SU-DHL-6 (cell line): ENCODE data around the gene AUH.

ENCODE experiments used
- EZH2phosphoT487 ChIP-seq: fragments of 200-600 bp; sonication (generic), shearing (Covaris generic); conservative IDR thresholded peaks from 2 replicates; pipeline ENCODE4 v1.6.1; 2018; ENCODE audit warnings: mild to moderate bottlenecking, antibody characterized with exemption, low read length, moderate library complexity, mixed read lengths
- TF ChIP-seq, protein P1 (sequence below): fragments of 200-600 bp; sonication (generic); IDR thresholded peaks from one replicate; pipeline ENCODE4 v1.5.1; 2017; ENCODE audit warnings: antibody characterized with exemption, mild to moderate bottlenecking, low read length, moderate library complexity; ENCODE audit not compliant: insufficient read depth, poor library complexity, severe bottlenecking

DNA sequence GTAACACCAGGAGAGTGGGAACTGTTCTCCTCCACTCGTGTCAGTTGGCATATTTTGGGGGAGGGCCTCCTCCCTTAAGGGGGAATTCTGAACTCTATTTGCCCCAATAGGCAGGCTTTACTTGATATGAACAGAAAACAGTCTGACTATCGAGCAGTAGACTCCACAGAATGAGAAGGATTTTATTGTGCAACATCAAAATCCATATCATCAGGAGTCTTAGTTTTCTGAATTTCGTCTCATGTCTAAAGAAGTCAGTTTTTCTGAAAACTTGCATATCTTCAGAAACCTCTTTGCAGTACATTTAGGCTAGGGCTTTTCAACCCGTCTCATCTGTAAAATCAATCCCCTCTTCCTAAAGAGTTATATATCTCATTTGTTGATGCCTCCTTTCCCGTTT lies 96.2 kb downstream of the AUH start:
- TF ChIP-seq, protein P1, sequence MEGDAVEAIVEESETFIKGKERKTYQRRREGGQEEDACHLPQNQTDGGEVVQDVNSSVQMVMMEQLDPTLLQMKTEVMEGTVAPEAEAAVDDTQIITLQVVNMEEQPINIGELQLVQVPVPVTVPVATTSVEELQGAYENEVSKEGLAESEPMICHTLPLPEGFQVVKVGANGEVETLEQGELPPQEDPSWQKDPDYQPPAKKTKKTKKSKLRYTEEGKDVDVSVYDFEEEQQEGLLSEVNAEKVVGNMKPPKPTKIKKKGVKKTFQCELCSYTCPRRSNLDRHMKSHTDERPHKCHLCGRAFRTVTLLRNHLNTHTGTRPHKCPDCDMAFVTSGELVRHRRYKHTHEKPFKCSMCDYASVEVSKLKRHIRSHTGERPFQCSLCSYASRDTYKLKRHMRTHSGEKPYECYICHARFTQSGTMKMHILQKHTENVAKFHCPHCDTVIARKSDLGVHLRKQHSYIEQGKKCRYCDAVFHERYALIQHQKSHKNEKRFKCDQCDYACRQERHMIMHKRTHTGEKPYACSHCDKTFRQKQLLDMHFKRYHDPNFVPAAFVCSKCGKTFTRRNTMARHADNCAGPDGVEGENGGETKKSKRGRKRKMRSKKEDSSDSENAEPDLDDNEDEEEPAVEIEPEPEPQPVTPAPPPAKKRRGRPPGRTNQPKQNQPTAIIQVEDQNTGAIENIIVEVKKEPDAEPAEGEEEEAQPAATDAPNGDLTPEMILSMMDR: no peak
- TF ChIP-seq EZH2phosphoT487: no peak
